COLO668 (cell line): ENCODE measurements around the gene RPS15.
A peak's percentile ranks its signal among the peaks of the same experiment; 100 is the strongest.
"Not testable (repeated sequence)": the region's sequence is repeated elsewhere in the genome, so short reads cannot be mapped to it uniquely, and the experiment has no call there.

ENCODE experiments used
- DNase-seq: peaks from one replicate; lab custom pipeline; 2025; ENCODE audit not compliant: unreplicated experiment; lab: John Stamatoyannopoulos, UW

RPS15 gene

GRCh38 chr19:1418951-1419738 lies 19.1 kb upstream of the RPS15 start:
- DNase-seq = no peak

- not testable (repeated sequence) for DNase-seq
These were observed 18.1 kb upstream of the RPS15 start for GRCh38 chr19:1420085-1420484.

GRCh38 chr19:1420590-1420989 lies 17.6 kb upstream of the RPS15 start:
- no peak for DNase-seq

DNA sequence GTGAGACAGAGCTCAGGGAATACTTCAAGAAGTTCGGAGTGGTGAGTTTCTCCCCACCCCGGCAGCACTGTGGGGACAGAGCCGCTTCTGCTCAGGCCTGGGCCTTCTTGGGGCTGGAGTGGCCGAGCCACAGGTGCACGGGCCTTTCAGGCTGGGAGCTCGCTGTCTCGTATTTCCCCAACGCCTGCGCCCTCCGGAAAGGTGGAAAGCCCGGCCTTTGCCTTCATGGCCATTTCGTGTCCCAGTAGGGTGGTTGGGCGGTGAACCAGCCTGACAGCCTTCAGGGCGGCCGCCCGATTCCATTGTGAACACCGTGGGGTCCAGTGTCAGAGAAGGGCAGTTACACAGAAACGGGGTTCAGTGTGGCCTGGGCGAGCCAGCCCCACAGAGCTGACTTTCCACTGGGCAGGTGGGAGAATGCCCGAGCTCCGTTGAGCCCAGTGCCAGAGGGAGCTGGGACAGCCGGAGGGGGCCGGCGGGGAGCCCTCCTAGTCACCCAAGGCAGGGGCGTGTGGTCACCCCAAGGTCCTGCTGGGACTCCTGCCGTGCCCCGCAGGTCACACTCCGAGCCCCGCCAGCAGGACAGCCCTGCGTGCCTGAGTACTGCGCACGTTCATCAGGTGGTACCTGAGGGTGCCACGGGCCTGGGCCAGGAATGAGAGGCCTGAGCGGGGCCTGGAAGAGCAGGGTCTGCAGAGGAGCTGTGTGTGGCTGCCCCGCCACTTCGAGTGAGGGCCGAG lies 16.8 kb upstream of the RPS15 start:
- no peak for DNase-seq

GRCh38 chr19:1421958-1422305 lies 16.3 kb upstream of the RPS15 start:
- DNase-seq = no peak

- no peak for DNase-seq
These were observed 15.8 kb upstream of the RPS15 start for GRCh38 chr19:1422360-1422759.

DNA sequence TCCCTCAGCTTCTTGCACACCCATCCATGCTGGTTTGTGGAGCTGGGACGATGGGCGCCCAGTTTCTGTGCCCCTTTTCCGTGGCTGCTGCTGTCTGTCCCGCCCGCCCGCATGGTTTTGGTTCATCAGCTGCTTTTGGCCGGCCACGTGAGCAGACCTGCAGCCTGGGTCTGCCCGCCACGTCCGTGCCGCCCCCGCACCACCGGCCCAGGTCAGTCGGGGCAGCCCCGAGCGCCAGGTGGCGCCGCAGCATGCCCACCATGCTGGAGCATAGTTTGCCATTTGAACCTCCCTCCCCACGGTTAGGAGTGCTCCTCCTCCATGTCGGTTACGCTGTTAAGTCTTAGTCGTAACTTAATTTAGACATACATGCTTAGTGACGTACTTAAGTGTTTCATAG lies 15.3 kb upstream of the RPS15 start:
- no peak for DNase-seq

DNA sequence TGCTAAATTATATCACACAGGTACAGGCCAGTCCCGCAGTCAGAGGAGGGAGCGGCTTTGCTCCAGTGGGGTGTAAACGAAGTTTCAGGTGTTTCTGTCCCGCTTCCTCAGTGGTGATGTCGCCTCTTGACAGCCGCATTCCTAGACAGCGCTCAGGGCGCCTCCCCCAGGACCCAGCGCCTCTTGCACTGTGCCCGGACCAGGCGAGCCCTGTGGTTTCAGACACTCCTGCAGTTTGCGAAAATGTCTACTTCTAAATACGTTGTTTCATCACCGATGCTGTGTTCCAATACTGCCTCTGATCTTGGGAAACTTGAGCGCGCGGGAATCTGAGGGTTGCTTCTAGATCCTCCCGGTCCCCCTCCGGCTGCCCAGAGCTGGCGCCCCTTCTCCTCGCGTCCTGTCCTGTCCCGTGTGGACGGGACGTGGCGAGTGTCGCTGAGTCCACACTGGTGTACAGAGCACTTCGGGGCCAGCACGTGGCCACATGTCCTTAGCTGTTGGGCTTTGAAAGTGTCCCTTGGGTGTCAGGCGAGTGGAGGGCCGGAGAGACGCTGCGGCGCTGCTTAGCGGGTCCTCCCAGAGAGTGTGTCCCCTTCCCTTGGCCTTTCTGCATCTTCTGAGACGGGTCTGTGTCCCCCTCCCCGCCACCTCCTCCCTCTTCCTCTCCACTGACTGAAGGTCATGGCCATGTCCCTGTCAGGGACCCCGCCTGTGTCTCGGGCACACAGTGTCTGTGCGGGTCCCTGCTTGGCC lies 14.6 kb upstream of the RPS15 start:
- no peak for DNase-seq

GRCh38 chr19:1424192-1424955 lies 13.8 kb upstream of the RPS15 start:
- peak; percentile 85 for DNase-seq

GRCh38 chr19:1425102-1425837 lies 12.9 kb upstream of the RPS15 start:
- no peak for DNase-seq

- DNase-seq = no peak
These were observed 12.3 kb upstream of the RPS15 start for GRCh38 chr19:1425902-1426301.

GRCh38 chr19:1426736-1427135 lies 11.5 kb upstream of the RPS15 start:
- no peak for DNase-seq

- no peak for DNase-seq
These were observed 10.8 kb upstream of the RPS15 start for GRCh38 chr19:1427221-1427920.

GRCh38 chr19:1428738-1429391 lies 9.3 kb upstream of the RPS15 start:
- DNase-seq = no peak

GRCh38 chr19:1429750-1430149 lies 8.4 kb upstream of the RPS15 start:
- peak; percentile 50 for DNase-seq

- peak; percentile 44 for DNase-seq
These were observed 8.0 kb upstream of the RPS15 start for GRCh38 chr19:1430246-1430645.

GRCh38 chr19:1431759-1432506 lies 6.3 kb upstream of the RPS15 start:
- no peak for DNase-seq

- DNase-seq = no peak
These were observed 5.7 kb upstream of the RPS15 start for GRCh38 chr19:1432507-1432887.
